HCT116 (cell line): ENCODE data around the gene CPS1. TPM values are rescaled to one million over a fixed set of nuclear protein-coding genes. Genes with fewer than 3 reads are reported as not detected.

Experiments
- ATAC-seq: fragments of 200-7000 bp; cut with Tn5 transposase; 2 replicates; pipeline ENCODE4 v1.9.1; 2020; ENCODE audit warnings: mild to moderate bottlenecking, moderate library complexity
- BruUV-seq: library from RNA; stranded (reverse); fragments of 400-500 nt; replicated peaks from 2 replicates; lab custom pipeline; 2021; lab: Mats Ljungman, UMichigan
- CTCF ChIA-PET: fragments of 300-600 bp; sonication (Branson Sonifier 250); formaldehyde crosslinking; loops from one replicate; lab custom pipeline; 2021; ENCODE audit warnings: antibody characterized with exemption; lab: Charles Lee
- POLR2A ChIA-PET: fragments of 300-600, 350-600 bp; sonication (Branson Sonifier 250); formaldehyde crosslinking; loops from one replicate; lab custom pipeline; 2021; ENCODE audit warnings: antibody characterized with exemption; lab: Charles Lee
- RAD21 ChIA-PET, 2 experiments: fragments of 300-600 bp; sonication (Branson Sonifier 250); formaldehyde crosslinking; loops; one replicate each; lab custom pipeline; 2023; ENCODE audit warnings: low total read pairs in 2 of 2; ENCODE audit not compliant: uncharacterized antibody in 2 of 2, unreplicated experiment in 2 of 2, low non-redundant PET in 1 of 2; lab: Charles Lee
- DNase-seq: peaks from one replicate; pipeline ENCODE4 v3.0.0-alpha.2; 2010; ENCODE audit warnings: low read depth, low spot score
- H2AFZ ChIP-seq: fragments of 200-600 bp; shearing (Covaris generic), sonication (generic); 2 replicates; pipeline ENCODE4 v1.6.1; 2017; ENCODE audit warnings: low read depth, mixed run types, mixed read lengths, antibody characterized with exemption, low read length; ENCODE audit not compliant: poor library complexity, severe bottlenecking
- H3K27ac ChIP-seq: 2 replicates; pipeline ENCODE4 v1.5.1; 2012; ENCODE audit warnings: low read depth, low read length
- H3K27me3 ChIP-seq: fragments of 200-600 bp; sonication (generic); 2 replicates; pipeline ENCODE4 v1.6.1; 2016; ENCODE audit warnings: mixed run types, low read length, mixed read lengths; ENCODE audit not compliant: insufficient read depth
- H3K36me3 ChIP-seq, 2 experiments: fragments of 200-500 bp in 1 of 2; fragments of 200-600 bp in 1 of 2; sonication (Bioruptor generic) in 1 of 2; sonication (generic) in 1 of 2; 2 replicates each; pipeline versions ENCODE4 v1.5.1 to v1.6.1; 2014 to 2016; ENCODE audit warnings: low read length in 2 of 2, inconsistent platforms in 1 of 2, mixed read lengths in 1 of 2, mixed run types in 1 of 2; ENCODE audit not compliant: insufficient read depth in 2 of 2, control insufficient read depth in 1 of 2
- H3K4me1 ChIP-seq, 2 experiments: fragments of 200-600 bp in 1 of 2; sonication (generic) in 1 of 2; 2 replicates each; pipeline versions ENCODE4 v1.5.1 to v1.6.1; 2012 to 2017; ENCODE audit warnings: low read length in 2 of 2, inconsistent platforms in 1 of 2, mild to moderate bottlenecking in 1 of 2, mixed read lengths in 1 of 2, mixed run types in 1 of 2, moderate library complexity in 1 of 2; ENCODE audit not compliant: insufficient read depth in 2 of 2, control insufficient read depth in 1 of 2
- H3K4me2 ChIP-seq: fragments of 200-600 bp; sonication (generic); 2 replicates; pipeline ENCODE4 v1.6.1; 2017; ENCODE audit warnings: mixed run types, low read length, mixed read lengths
- H3K4me3 ChIP-seq, 2 experiments: fragments of 200-600 bp in 1 of 2; sonication (generic) in 1 of 2; replicated peaks in 1 of 2; 2 replicates each; pipeline ENCODE4 v1.5.1; 2011 to 2016; ENCODE audit warnings: low read length in 2 of 2, control low read depth in 1 of 2, low read depth in 1 of 2, mild to moderate bottlenecking in 1 of 2, mixed read lengths in 1 of 2, mixed run types in 1 of 2
- H3K79me2 ChIP-seq: fragments of 200-600 bp; sonication (generic); 2 replicates; pipeline ENCODE4 v1.6.1; 2017; ENCODE audit warnings: mild to moderate bottlenecking, mixed run types, low read length, moderate library complexity, mixed read lengths; ENCODE audit not compliant: insufficient read depth
- H3K9ac ChIP-seq: fragments of 200-600 bp; sonication (generic); 2 replicates; pipeline ENCODE4 v1.6.1; 2016; ENCODE audit warnings: low read length, mixed read lengths
- H3K9me2 ChIP-seq: fragments of 200-600 bp; sonication (generic), shearing (Covaris generic); 2 replicates; pipeline ENCODE4 v1.6.1; 2017; ENCODE audit warnings: mixed run types, mild to moderate bottlenecking, moderate library complexity; ENCODE audit not compliant: insufficient read depth
- H3K9me3 ChIP-seq, 2 experiments: fragments of 200-500 bp in 1 of 2; fragments of 200-600 bp in 1 of 2; sonication (Bioruptor generic) in 1 of 2; sonication (generic) in 1 of 2; 2 replicates each; pipeline ENCODE4 v1.6.1; 2014 to 2017; ENCODE audit warnings: low read length in 2 of 2, mixed read lengths in 2 of 2, inconsistent platforms in 1 of 2, low read depth in 1 of 2, mild to moderate bottlenecking in 1 of 2, mixed run types in 1 of 2, moderate library complexity in 1 of 2; ENCODE audit not compliant: control insufficient read depth in 1 of 2, insufficient read depth in 1 of 2
- H4K20me1 ChIP-seq: fragments of 200-600 bp; sonication (generic), shearing (Covaris generic); 2 replicates; pipeline ENCODE4 v1.6.1; 2017; ENCODE audit warnings: mixed run types, mild to moderate bottlenecking, moderate library complexity; ENCODE audit not compliant: insufficient read depth
- CBX3 ChIP-seq: IDR thresholded peaks from 2 replicates; pipeline ENCODE4 v1.6.1; 2012; ENCODE audit warnings: low read depth
- ELF1 ChIP-seq: IDR thresholded peaks from 2 replicates; pipeline ENCODE4 v1.6.1; 2012; ENCODE audit warnings: low read depth, borderline replicate concordance
- EZH2phosphoT487 ChIP-seq: fragments of 200-600 bp; IDR thresholded peaks from 2 replicates; pipeline ENCODE4 v1.6.1; 2018; ENCODE audit warnings: antibody characterized with exemption, borderline replicate concordance
- FOSL1 ChIP-seq: IDR thresholded peaks from 2 replicates; pipeline ENCODE4 v1.6.1; 2012; ENCODE audit warnings: low read depth
- JUND ChIP-seq: IDR thresholded peaks from 2 replicates; pipeline ENCODE4 v1.6.1; 2012
- TCF7L2 ChIP-seq: IDR thresholded peaks from 2 replicates; pipeline ENCODE4 v1.7.0; 2011; ENCODE audit warnings: borderline replicate concordance, inconsistent platforms; ENCODE audit not compliant: insufficient read depth, insufficient read length; ENCODE audit errors: extremely low read depth
- ZFX ChIP-seq: fragments of 450-650 bp; IDR thresholded peaks from 2 replicates; pipeline ENCODE4 v1.6.1; 2017
- ZNF274 ChIP-seq: fragments of 200-500 bp; sonication (Bioruptor generic); IDR thresholded peaks from 2 replicates; pipeline ENCODE4 v1.6.1; 2014; ENCODE audit warnings: mild to moderate bottlenecking, low read depth, low read length, inconsistent platforms
- intact Hi-C: fragments of 100-400 bp; cut with micrococcal nuclease; formaldehyde crosslinking; loops from 2 replicates; pipeline ENCODE4 v1.10.0; 2022
- total RNA-seq: library from RNA; stranded (reverse); gene quantifications from one replicate; pipeline ENCODE4 v1.2.1, GENCODE V29; 2021; ENCODE audit not compliant: unreplicated experiment
- TF ChIP-seq, protein P1 (sequence below): IDR thresholded peaks from 2 replicates; pipeline ENCODE4 v1.6.1; 2012
- TF ChIP-seq, protein P2 (sequence below), 3 experiments: fragments of 200-600 bp in 1 of 3; sonication (generic) in 1 of 3; IDR thresholded peaks in 2 of 3; conservative IDR thresholded peaks in 1 of 3; 2 replicates each; pipeline ENCODE4 v1.5.1; 2012 to 2017; ENCODE audit warnings: low read depth in 2 of 3, low read length in 2 of 3, antibody characterized with exemption in 1 of 3, borderline replicate concordance in 1 of 3, control low read depth in 1 of 3, mild to moderate bottlenecking in 1 of 3, mixed read lengths in 1 of 3, mixed run types in 1 of 3, moderate library complexity in 1 of 3; ENCODE audit not compliant: insufficient read depth in 1 of 3

The CPS1 gene
- total RNA-seq, 1 experiment from 2014 or later: 37.5 TPM

DNA sequence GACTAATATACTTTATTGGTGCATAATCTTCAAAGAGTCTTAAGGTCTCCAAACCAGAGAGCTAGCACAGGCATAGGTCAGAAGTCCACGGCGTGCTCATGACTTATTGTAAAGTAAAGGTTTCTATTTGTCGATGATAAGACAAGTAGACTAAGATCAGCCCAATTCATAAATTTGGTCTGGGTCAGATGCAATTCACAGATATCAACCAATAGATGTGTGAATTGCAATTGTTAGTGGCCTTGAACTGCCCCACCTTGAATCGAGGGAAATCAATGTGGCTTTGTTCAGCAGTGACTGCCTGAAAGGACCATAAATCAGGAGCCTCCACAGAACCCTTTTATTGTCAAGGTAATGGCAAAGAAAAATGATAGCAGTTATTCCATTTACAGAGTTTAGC is 39.1 kb upstream of the CPS1 start:
- CTCF ChIA-PET: no interaction called here
- no TSS peak for BruUV-seq

DNA sequence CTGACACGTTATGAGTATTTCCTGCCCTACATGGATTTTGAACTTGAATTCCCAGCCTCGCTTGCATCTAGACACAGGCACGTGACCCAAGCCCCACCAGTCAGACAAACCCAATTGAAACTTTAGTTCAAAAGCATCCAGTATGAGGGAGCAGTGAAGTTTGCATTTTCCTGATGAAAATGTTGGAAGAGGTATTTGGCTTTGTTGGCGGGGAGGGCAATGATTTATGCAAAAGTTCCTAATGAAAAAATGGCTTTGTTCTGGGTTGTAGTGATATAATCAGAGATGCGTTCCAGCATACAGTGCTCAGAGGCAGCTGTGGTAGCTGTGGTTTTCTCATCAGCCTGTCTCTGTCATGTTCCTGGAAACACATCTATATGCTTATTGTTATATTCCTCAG is 36.8 kb upstream of the CPS1 start:
- Histone ChIP-seq H4K20me1 (no peaks in the 10 kb centered on the region), H3K9me2 (no peaks in the 10 kb centered on the region), H3K4me3 (no peak overlapping the region), H3K9me3 (no peaks in the 10 kb centered on the region), H3K27ac (no peak overlapping the region), H3K4me1 (no peaks in the 10 kb centered on the region), H3K27me3 (no peaks in the 10 kb centered on the region), H3K36me3 (no peaks in the 10 kb centered on the region), H3K4me2 (no peak overlapping the region), H2AFZ (no peak overlapping the region), H3K9ac (no peak overlapping the region), H3K79me2 (no peaks in the 10 kb centered on the region)
- DNase-seq (no peak), ATAC-seq (no peak)
- TF ChIP-seq, protein P1, sequence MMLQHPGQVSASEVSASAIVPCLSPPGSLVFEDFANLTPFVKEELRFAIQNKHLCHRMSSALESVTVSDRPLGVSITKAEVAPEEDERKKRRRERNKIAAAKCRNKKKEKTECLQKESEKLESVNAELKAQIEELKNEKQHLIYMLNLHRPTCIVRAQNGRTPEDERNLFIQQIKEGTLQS: no peak
- TF ChIP-seq ZNF274 (no peak), ELF1 (no peak), JUND (no peak)
- intact Hi-C loops: no loop called here
- ChIA-PET RAD21 (no interaction called here), CTCF (no interaction called here), POLR2A (no interaction called here)
- no TSS peak for BruUV-seq

More for the DNA sequence above, 39.1 kb upstream of the CPS1 start:
- Histone ChIP-seq H3K79me2 (no peaks in the 10 kb centered on the region), H3K4me2 (no peak overlapping the region), H3K9ac (no peak overlapping the region), H3K36me3 (no peaks in the 10 kb centered on the region), H3K27ac (no peak overlapping the region), H4K20me1 (no peaks in the 10 kb centered on the region), H3K4me3 (no peak overlapping the region), H2AFZ (no peak overlapping the region), H3K9me2 (no peaks in the 10 kb centered on the region), H3K9me3 (no peaks in the 10 kb centered on the region), H3K27me3 (no peaks in the 10 kb centered on the region), H3K4me1 (no peaks in the 10 kb centered on the region)
- TF ChIP-seq CBX3 (no peak), EZH2phosphoT487 (no peak), TCF7L2 (no peak), JUND (no peak), ZFX (no peak), FOSL1 (no peak)
- TF ChIP-seq, protein P2, sequence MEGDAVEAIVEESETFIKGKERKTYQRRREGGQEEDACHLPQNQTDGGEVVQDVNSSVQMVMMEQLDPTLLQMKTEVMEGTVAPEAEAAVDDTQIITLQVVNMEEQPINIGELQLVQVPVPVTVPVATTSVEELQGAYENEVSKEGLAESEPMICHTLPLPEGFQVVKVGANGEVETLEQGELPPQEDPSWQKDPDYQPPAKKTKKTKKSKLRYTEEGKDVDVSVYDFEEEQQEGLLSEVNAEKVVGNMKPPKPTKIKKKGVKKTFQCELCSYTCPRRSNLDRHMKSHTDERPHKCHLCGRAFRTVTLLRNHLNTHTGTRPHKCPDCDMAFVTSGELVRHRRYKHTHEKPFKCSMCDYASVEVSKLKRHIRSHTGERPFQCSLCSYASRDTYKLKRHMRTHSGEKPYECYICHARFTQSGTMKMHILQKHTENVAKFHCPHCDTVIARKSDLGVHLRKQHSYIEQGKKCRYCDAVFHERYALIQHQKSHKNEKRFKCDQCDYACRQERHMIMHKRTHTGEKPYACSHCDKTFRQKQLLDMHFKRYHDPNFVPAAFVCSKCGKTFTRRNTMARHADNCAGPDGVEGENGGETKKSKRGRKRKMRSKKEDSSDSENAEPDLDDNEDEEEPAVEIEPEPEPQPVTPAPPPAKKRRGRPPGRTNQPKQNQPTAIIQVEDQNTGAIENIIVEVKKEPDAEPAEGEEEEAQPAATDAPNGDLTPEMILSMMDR (IDR thresholded peaks at IDR 0.05 in 2 of 3, conservative IDR thresholded peaks at IDR 0.05 in 1 of 3; ENCODE audit: borderline replicate concordance in 1 of 3, insufficient read depth in 1 of 3, low read depth in 2 of 3, low read length in 2 of 3): no peak
- ChIA-PET RAD21 (no interaction called here), POLR2A (no interaction called here)
- DNase-seq (no peak), ATAC-seq (no peak)
- intact Hi-C loops: no loop called here
